Measurements from ENCODE around the gene SS18L1.
"Not testable (repeated sequence)": the region's sequence is repeated elsewhere in the genome, so short reads cannot be mapped to it uniquely, and the experiment has no call there.

SS18L1 gene, protein sequence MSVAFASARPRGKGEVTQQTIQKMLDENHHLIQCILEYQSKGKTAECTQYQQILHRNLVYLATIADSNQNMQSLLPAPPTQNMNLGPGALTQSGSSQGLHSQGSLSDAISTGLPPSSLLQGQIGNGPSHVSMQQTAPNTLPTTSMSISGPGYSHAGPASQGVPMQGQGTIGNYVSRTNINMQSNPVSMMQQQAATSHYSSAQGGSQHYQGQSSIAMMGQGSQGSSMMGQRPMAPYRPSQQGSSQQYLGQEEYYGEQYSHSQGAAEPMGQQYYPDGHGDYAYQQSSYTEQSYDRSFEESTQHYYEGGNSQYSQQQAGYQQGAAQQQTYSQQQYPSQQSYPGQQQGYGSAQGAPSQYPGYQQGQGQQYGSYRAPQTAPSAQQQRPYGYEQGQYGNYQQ

DNA sequence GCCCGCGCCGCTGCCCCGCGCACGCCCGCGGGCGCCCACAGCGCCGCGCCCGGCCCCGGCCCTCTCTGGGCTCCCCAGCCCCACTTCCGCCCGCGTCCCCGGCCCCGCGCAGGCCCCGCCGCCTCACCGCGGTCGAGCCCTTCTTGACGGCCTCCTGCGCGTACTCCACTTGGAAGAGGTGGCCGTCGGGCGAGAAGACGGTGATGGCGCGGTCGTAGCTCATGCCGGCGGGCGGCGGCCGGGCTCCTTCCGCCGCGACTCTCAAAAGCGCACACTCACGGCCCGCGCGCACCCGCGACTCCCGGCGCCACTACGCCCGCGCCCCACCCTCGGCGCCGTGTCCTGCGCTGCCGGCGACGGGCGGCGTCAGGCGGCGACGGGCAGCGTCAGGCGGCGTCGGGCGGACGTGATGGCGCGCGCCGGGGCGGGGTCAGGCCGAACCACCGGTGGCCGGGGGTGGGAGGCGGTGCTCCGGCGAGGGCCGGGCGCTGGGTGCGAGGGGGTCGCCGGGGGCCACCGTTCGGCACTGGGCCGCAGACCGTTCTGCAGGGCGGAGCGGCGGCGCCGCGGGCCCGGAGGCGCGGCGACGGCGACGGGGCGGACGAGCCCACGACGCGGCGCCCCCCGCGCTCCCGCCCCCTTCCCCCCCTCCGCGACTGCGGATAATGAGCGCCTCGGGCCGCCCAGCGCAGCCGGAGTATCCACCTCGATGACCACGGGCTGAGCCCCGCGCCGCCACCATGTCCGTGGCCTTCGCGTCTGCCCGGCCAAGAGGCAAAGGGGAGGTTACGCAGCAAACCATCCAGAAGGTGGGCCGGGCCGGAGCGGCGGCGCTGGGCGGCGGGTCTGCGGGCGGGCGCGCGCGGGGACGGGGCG is at the start of gene SS18L1, which contains the start of gene PSMA7:
TSS of gene SS18L1 (plus strand) at position 689 of the 876 bp plus-strand sequence. CDS start at position 741, 52 bp downstream.
TSS of gene PSMA7 (minus strand) at position 314 of the 876 bp plus-strand sequence. CDS start at position 223, 91 bp downstream.
- in situ Hi-C loops (cut with HindIII; ENCODE audit: low sequenced_read_pairs), result no loop called here

DNA sequence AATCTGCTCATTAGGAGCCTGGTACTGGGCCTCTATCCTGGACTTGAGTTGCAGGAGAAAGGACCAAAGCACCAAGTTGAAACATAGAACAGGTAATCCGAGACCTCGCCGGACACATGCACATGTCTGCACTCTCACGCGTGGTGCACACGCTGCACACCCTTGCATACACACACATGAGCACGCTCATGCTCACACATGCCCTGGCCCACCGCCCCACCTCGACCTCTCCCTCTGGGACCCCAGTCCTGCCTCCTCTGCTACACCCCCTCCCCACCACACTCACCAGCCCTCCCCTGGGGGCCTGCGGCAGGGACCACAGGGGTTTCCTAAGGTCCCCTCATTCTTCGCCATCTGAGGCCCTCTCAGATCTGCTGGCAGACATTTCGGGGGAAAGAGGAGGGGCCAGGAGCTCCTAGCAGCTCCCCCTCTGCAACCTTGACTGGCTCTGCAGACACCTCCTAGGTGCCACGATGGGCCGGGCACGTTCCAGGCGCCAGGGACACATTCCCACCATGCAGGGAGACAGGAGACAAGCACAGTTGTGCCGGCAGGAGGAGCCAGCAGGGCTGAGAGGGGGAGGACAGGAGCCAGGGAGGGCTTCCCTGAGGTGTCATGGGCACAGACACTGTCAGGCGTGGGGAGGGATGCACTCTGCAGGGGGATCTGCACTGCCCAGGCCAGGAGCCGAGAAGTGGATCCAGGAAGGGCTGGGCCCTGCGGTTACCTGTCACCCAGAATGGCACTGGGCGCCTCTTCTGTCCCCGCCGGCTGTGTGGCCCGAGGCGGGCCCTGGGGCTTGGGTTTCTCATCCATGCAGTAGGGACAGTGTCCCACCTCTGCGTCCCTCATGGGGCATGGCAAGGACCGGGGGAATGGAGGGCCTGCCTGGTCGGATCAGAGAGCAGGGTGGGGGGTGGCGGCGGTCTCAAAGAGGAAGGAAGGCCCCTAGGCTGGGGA is 46.9 kb upstream of the SS18L1 start:
- in situ Hi-C loops (cut with HindIII; ENCODE audit: low sequenced_read_pairs), result no loop called here

DNA sequence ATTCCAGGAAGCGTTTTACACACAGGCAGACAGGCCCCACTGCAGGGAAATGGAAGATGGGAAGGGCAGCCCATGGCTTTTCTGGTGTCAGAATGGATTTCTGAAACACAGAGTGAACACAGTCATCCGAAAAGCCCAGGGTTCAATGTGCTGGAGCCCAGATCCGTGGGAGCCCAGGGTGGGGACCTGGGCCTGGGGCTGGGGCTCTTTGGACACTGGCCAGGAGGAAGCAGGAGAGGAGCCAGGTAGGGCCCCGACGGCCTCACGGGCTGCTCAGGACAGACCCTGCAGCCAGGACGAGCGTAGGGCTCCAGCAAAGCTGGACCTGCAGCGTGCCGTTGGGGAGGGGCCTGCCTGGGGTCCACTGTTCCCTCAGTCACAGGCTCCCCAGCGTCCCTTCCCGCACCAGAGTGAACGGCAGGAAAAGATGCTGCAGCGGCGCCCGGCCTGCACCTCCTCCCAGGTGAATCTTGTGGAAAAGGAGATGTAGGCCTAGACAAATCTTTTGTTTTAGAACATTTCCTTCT is 45.6 kb upstream of the SS18L1 start:
- in situ Hi-C loops (cut with HindIII; ENCODE audit: low sequenced_read_pairs), result no loop called here

DNA sequence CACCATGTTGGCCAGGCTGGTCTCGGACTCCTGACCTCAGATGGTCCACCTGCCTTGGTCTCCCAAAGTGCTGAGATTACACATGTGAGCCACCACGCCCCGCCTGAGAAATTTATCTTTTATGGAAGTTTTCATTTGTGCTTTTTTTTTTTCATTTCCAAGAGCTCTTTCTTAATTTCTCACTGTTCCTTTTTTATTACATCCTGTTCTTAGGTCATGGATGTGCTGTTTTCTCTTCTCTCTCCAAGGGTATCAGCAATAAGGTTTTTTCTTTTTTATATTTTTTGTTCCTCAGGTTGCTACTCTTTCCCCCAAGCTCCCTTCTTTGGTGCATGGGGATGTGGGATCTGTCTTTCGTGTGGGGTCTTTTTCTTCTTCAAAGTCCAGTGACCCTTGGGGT is 42.5 kb upstream of the SS18L1 start:
- in situ Hi-C loops (cut with HindIII; ENCODE audit: low sequenced_read_pairs), result no loop called here

DNA sequence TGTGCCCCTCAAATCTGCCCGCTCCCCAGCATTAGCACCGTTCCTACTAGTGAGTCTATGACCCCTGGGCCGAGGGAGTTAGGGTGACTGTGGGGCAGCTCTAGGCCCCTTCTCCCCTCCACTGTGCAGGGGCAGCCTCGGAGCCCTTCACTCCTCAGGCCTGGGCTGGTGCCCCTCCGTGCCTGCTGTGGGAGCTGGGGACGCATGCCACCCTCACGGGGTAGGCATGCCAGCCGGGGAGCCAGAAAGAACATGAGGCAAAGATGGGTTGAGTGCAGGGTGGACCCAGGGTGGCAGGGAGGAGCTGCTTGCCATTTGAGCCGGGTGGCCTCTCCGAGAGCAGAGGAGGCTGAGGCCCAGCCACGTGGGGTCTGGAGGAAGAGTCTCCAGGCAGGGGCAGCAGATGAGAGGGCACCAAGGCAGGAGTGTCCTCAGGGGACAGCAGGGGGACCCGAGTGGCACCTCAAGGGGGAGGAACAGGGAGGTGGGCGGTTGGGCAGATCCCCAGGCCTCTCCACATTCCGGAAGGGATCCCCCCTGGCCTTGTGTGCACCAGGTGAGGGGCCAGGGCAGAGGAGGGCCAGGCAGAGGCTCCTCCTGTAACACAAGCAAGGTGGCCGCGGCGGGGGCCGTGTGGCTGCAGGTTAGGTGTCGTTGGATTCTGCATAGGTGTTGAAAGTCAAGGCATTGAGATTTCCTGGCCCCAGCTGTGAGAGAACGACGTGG is 39.9 kb upstream of the SS18L1 start:
- in situ Hi-C loops (cut with HindIII; ENCODE audit: low sequenced_read_pairs), result no loop called here

DNA sequence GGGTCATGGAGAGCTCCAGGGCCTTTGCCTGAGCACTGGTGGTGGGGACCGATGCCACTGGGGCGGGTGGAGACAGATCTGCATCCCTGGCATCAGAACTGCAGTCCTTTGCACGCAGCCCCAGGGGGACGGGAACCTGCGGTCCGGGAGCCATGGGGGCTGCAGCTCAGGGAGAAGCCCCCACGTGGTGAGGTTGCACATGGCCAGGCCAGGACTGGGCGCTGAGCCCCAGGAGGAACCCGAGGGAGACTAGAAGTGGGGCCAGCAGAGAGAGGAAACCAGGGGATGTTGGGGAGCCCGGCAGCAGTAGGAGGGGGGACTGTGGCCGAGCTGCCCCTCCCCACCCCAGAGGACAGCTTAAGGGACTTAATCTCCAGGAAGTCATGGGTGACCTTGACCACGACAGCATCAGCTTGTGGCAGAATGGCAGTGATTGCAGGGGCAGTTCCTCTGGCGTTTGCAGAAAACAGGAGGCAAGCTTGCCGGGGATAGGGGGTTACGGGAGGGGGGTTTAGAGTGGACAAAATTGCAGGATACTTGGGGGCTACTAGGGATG is 39.3 kb upstream of the SS18L1 start:
- in situ Hi-C loops (cut with HindIII; ENCODE audit: low sequenced_read_pairs), result no loop called here

DNA sequence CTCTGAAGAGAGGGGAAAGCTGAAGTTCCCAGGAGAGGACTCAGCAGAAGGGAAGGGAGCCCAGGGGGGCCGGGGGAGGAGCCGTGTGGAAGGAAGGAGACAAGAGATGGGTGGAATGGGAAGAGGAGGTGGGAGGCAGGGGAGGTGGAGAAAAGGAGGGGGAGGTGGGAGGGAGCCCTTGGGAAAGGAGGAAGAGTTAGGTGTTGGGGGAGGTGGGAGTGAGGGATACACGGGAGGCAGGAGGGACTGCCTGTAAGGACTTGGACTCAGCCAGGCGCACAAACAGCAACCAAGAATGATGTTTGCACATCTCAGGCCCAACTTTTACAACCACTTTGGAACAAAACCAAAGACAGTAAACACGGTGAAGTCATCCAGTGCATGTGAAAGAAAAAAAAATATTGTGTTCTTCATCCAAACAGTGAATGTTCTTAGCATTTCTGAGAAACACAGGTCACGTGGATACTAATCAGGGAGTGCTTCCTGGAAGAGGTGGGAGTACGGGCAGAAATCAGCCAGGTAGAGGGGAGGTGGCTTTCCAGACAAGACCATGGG is 38.7 kb upstream of the SS18L1 start:
- in situ Hi-C loops (cut with HindIII; ENCODE audit: low sequenced_read_pairs), result no loop called here

DNA sequence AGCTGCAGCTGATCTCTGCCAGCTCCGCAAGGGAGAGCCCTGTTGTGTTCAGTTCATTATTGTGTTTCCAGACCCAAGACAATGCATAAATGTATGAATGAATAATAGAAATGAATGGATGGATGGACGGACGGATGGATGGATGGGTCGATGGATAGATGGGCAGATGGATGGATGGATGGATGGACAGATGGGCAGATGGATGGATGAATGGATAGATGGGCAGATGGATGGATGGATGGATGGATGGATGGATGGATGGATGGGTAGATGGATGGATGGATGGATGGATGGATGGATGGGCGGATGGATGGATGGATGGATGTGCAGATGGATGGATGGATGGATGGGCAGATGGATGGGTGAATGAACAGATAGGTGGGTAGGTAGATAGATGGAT is 38.0 kb upstream of the SS18L1 start:
- in situ Hi-C loops (cut with HindIII; ENCODE audit: low sequenced_read_pairs), result no loop called here

DNA sequence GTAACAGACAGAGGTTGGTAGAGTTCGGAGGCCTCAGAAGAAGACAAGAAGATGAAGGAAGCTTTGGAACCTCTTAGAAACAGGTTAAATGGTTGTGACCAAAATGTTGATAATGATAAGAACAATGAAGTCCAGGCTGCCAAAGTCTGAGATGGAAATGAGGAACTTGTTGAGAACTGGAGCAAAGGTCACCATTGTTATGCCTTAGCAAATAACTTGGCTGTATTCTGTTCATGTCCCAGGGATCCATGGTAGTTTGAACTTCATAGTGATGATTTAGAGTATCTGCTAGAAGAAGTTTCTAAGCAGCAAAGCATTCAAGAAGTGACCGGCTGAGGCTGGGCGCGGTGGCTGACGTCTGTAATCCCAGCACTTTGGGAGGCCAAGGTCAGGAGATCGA is 32.4 kb upstream of the SS18L1 start:
- in situ Hi-C loops (cut with HindIII; ENCODE audit: low sequenced_read_pairs), result no loop called here

DNA sequence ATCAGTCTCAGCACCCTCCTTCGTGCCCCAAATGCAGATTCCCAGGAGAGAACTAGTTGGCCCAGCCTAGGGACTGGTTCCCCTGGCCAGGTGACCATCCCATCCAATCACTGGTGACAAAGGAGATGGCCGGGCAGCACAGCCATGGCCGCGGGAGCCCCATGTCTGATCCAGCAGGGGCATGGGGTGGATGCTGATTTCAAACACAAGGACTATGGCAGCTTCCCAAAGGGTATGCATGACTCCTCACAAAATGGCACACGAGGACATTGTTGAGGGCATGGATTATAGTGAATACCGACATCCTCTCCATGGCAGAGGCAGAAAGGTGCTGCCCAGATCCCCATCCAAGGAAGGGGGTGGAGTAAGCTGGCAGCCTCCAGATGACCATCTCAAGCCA is 31.2 kb upstream of the SS18L1 start:
- in situ Hi-C loops (cut with HindIII; ENCODE audit: low sequenced_read_pairs), result no loop called here

DNA sequence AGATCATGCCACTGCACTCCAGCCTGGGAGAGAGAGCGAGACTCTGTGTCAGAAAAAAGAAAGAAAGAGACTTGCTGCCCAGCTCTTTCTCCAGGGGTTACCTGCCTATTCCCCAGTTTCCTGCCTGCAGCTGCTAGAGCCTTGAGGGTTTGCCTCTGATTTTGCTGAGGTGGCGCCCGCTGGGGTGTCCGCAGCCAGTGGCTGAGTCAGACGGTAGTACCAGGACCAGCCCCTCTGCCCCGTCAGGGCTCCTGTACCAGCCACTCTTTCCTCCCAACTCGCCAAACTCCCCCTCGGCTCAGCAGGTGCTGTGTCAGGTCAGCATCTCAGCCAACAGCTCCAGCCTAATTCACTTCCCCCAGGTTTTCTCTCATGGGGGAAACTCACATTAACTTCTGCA is 28.7 kb upstream of the SS18L1 start:
- in situ Hi-C loops (cut with HindIII; ENCODE audit: low sequenced_read_pairs), result no loop called here

DNA sequence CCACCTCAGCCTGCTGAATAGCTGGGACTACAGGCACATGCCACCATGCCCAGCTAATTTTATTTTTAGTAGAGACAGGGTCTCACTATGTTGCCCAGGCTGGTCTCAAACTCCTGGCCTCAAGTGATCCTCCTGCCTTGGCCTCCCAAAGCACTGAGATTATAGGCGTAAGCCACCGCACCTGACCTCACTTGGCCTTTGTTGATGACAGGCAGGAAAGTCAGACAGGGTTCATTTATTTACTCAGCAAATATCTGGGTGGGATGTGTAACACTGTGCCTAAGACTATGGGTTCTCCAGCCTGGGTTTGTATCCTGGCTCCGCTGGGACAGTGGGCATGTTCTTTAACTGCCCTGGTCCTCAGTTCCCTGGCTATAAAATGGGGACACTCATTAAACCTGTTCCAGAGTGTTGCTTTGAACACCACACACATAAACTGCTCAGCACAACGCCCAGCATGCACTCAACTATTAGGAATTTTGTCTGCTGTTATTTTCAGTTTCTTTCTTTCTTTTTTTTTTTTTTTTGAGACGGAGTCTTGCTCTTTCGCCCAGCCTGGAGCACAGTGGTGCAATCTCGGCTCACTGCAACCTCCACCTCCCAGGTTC is 27.7 kb upstream of the SS18L1 start:
- in situ Hi-C loops (cut with HindIII; ENCODE audit: low sequenced_read_pairs), result not testable (repeated sequence)

DNA sequence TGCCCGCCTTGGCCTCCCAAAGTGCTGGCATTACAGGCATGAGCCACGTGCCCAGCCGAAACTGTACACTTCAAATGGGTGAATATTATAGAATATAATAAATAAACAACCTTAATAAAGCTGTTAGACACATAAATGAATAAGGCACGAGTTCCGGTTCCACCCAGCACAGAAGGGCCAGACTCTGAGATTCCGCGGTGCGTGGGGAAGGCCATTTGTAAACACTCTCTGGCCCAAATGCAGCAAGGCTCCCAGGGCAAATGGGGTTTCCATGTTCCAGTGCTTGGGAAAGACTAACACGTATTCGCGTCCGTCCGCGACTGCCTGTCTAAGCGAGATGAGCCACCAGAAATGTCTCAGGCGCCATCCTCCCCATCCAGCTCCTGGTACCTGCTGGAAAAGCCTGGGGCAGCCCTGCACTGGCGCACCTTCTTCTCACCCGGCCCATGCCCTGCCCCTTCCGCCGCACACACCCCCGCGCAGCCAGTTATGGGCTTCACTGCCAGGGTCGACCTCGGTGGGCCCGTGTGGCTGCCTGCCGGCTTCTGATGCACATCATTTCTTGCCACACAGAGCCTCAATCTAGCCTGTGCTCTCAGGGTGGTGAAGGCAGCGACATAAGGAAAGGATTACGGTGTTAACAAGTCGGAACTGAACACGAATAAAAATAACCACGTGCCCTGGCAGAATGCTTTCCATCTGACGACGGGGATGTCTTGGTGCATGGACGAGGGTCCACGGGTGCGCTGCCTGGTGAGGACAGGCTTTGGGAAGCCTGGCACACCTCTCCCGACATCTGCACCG is 26.8 kb upstream of the SS18L1 start:
- in situ Hi-C loops (cut with HindIII; ENCODE audit: low sequenced_read_pairs), result no loop called here

DNA sequence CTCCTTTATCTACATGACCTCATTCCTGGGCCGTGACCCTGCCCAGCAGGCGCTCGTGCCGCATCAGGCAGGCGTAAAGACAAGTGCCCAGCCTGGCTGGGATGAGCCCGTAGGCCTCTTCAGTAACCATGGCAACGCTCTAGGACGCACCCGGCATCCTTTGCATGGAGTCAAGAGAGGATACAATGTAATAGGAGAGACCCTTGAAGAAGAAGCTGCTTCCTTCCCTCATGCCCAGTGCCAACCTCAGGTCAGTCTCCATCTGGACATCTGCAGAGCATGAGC is 26.3 kb upstream of the SS18L1 start:
- in situ Hi-C loops (cut with HindIII; ENCODE audit: low sequenced_read_pairs), result no loop called here

DNA sequence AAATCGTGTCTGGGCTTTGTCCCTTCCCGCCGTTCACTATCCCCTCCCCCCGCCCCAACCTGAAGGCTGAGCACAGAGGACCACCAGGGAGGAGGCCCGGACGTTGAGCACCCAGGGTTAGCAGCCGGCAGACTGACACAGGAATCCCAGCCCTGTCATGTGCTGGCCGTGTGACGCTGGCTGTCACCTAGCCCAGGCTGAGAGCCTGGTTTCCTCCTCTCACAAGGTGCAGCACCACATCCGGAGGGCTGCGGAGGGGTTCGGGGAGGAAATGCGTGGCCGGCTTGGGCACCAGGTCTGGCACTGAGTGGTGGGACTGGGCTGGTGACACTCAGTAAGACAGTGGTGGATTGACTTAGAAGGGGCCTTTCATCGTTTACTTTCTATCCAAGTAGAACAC is 25.9 kb upstream of the SS18L1 start:
- in situ Hi-C loops (cut with HindIII; ENCODE audit: low sequenced_read_pairs), result no loop called here

DNA sequence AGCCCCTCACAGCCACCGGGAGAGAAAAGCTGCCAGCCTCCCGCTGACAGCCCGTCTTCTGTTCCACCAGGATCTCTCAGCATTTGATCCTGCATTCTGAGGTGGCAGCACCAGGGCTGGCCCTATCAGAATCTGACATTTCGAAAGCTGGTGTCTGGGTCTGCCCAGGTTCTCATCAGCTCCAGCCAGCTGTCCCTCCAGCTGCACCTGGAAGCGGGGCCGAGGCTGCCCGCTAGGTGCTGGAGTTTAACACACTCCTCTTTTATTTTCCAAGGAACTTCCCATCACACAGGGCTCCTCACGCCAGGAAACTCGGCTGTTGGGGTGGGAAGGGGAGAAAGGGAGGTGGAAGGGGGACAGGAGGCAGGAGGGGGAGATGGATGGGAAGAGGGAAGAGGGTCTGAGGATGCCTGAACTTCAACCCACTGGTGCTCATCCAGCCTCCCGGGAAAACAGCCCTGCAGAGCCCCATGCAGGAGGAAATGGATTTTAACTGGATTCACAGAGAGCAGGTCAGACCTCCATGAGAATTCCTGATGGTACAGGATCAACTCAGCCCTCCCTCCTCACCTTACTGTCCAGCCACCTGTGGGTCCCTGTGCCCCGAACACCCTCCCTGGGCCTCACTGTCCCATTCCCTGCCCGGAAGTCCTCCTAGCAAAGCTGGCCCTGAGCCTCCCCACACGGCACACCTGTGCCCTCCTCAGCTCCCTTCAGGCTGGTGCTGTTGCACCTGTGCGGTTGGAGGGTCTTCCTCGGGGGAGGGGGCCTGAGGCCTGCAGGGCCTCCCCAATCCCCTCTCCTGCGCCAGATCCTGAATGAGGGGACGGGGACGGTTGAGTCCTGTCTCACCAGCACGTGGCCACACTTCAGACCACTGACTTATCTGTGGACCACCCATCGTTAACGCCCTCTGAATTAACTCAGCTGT is 25.2 kb upstream of the SS18L1 start:
- in situ Hi-C loops (cut with HindIII; ENCODE audit: low sequenced_read_pairs), result no loop called here

DNA sequence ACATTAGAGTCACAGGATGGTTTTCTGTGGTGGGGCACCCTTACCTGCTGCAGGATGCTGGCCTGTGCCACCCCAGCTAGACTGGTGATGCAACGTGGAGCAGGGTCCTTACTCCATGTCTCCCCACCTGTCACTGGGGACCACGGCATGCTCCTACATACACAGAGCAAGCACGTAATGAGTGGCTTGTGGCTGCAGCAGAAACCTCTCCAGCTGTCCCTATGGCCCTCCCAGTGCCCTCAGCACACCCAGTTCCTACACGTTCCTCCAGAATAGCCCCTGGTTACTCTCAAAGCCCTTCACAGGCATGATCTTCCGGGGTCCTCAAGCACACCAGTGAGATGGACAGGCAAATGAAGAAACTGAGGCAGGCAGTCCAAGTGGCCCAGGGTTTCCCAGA is 24.5 kb upstream of the SS18L1 start:
- in situ Hi-C loops (cut with HindIII; ENCODE audit: low sequenced_read_pairs), result no loop called here
